Measurements from ENCODE around the gene SLC7A7.
"Not testable (repeated sequence)": the region's sequence is repeated elsewhere in the genome, so short reads cannot be mapped to it uniquely, and the experiment has no call there.

SLC7A7 gene

DNA sequence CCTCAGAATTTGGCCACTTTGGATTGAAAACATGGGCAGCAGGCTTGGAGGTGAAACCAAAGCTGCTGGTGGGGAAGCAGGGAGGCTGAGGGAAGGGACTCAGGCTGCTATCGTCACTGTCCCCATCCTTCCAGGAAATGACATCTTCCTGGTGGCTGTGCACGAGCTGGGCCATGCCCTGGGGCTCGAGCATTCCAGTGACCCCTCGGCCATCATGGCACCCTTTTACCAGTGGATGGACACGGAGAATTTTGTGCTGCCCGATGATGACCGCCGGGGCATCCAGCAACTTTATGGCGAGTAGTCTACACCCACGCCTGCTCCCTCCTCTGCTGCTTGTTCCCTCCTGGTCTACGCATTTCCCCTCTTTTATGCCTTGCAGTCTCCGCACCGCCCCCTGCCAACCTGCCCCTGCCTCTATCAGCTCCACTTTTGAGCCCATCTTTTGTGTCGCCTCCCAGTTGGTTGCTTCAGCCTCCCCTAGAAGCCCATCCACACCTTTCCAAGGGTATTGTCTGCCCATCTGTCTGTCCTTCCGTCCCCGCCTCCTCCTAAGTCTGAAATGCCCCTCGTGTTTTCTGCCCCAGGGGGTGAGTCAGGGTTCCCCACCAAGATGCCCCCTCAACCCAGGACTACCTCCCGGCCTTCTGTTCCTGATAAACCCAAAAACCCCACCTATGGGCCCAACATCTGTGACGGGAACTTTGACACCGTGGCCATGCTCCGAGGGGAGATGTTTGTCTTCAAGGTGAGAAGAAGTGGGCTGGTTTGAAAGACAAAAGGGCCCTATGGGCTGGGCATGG lies 28.1 kb upstream of the SLC7A7 start:
- DNase-seq (ENCODE audit: low read depth), result no peak

GRCh38 chr14:22842211-22843122 lies 27.2 kb upstream of the SLC7A7 start:
- no peak for DNase-seq (ENCODE audit: low read depth)

GRCh38 chr14:22841769-22842168 lies 26.5 kb upstream of the SLC7A7 start:
- DNase-seq (ENCODE audit: low read depth), result no peak

GRCh38 chr14:22841311-22841710 lies 26.1 kb upstream of the SLC7A7 start:
- no peak for DNase-seq (ENCODE audit: low read depth)

- peak; percentile 75 for DNase-seq (ENCODE audit: low read depth)
Measured at GRCh38 chr14:22839159-22839779, 24.0 kb upstream of the SLC7A7 start.

DNA sequence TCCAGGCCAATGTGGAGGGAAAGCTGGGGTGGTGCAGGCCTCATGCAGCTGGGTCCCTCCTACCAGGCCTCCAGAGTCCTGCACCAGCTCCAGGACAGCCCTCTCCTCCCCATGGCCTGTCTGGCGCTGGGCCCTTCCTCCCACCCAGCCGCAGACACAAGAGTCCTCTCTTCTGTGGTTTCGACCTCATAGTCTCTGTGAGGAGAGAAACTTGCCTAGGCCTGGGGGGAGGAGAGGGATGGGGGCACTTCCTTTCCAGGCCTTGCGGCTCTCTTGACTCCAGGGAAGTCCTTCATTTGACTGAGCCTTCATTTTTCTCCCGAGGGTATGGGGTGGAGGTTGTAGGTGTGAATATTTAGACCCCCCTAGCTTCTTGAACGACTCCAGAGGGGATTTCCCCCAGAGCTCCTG lies 23.4 kb upstream of the SLC7A7 start:
- peak; percentile 83 for DNase-seq (ENCODE audit: low read depth)

DNA sequence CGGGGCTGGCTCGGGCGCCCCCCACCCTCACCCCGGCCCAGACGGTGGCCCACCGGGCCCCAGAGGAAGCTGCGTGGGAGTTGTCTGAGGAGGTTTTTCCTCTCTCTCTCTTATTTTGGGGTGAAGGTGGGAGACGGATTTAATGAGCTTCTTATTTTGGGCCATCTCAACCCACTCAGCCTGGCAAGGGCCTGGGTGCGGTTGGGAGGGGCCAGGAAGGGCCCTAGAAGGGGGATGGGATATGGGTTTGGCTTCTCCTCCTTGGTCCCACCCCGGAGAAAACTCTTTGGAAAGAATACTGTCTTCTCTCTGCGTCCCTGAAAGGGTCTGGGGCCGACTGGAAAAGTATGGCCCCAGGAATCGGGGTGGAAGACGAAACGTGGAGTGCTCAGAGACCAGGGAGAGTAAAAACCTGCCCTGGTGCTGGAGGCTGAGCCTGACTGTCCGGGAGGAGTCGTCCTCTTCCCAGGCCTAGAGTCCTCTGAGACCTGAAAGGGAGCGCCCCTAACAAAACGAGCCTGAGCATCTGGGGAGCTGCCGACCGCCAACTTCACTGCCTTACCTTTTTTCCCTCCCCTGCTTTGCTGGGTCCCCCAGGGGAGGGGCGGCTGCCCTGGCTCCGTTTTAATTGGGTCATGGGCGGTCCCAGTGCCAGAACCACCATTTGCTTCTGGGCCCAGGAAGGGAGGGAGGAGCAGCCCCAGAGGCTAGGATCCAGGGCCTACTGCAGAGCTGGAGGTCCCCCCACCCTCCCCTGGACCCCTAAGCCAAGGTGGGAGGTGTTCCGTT lies 22.7 kb upstream of the SLC7A7 start:
- peak; percentile 50 for DNase-seq (ENCODE audit: low read depth)

GRCh38 chr14:22837114-22837749 lies 22.0 kb upstream of the SLC7A7 start:
- DNase-seq (ENCODE audit: low read depth), result peak; percentile 74

DNA sequence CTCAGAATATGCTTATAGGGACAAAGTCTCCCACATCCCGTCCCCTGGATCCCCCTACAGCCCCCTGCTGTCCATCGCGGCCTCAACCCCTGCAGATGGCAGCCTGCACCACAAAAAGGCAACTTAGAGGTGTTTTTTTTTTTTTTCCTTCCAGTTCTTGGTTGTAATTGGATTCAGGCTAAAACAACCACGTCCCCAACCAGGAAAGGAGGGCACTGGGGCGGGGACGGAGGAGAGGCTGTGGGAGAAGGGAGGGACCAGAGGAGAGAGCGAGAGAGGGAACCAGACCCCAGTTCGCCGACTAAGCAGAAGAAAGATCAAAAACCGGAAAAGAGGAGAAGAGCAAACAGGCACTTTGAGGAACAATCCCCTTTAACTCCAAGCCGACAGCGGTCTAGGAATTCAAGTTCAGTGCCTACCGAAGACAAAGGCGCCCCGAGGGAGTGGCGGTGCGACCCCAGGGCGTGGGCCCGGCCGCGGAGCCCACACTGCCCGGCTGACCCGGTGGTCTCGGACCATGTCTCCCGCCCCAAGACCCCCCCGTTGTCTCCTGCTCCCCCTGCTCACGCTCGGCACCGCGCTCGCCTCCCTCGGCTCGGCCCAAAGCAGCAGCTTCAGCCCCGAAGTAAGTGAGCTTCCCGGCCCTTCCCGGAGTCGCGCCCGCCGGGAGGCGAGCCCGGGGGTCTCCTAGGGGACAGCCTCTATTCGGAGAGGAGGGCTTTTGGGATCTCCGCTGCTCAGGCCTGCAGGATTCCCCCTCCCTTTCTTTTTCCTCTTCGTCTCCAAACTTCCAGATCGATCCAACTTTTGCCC lies 21.3 kb upstream of the SLC7A7 start, which contains the start of gene MMP14:
Gene MMP14, plus strand, starts transcription at position 285 of the 813 bp plus-strand sequence. Its CDS starts 233 bp downstream, at position 518.
- DNase-seq (ENCODE audit: low read depth), result peak; percentile 89

GRCh38 chr14:22835505-22835904 lies 20.3 kb upstream of the SLC7A7 start:
- no peak for DNase-seq (ENCODE audit: low read depth)

GRCh38 chr14:22830443-22831010 lies 15.3 kb upstream of the SLC7A7 start:
- DNase-seq (ENCODE audit: low read depth), result no peak

- DNase-seq (ENCODE audit: low read depth), result peak; percentile 88
Measured at GRCh38 chr14:22829661-22830442, 14.6 kb upstream of the SLC7A7 start, which contains the start of gene MRPL52. Gene MRPL52, plus strand, starts transcription at chr14:22829887. Its CDS starts 26 bp downstream, at chr14:22829913.

DNA sequence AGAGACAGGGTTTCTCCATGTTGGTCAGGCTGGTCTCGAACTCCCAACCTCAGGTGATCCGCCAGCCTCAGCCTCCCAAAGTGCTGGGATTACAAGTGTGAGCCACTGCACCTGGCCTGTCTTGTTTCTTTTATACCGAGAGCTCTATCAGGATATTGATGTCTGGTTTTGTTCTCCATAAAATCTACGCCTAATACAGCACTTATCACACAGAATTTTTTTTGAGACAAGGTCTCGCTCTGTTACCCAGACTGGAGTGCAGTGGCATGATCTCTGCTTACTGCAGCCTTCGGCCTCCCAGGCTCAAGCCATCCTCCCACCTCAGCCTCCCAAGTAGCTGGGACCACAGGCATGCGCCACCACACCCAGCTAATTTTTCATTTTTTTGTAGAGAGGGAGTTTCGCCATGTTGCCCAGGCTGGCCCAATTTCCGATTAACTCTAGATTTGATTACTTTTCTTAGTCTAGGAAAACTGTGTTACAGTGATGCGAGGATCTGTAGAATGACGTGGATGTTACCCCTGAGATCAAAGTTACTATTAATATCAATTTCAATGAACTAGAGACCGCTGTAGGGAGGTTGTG lies 13.9 kb upstream of the SLC7A7 start:
- not testable (repeated sequence) for DNase-seq (ENCODE audit: low read depth)

- peak; percentile 99 for DNase-seq (ENCODE audit: low read depth)
Measured at GRCh38 chr14:22824711-22825359, 9.6 kb upstream of the SLC7A7 start.

DNA sequence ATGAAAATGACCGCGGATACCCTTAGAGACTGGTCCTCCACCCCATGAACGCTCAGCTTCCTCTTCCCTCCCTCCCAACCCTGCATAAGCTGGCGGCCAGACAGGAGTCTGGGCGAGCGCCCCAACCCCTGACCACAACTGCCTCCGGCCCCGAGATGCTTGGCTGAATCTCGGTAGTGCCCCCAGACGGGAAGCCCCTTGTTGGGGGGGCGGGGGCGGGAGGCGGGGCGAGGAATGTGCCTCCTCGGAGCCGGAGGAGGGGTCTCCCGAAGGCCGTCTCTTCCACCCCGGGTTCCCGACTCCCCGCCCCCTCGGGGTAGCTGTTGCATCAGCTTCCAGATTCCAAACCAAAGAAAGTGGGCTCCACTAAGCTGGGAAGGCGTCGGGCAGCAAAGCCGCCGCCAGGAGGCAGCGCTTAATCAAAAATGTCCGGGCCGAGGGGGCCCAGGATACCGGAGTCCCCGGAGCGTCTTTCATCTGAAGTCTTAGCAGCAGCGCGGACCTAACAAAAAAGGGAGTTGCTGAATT lies 7.4 kb upstream of the SLC7A7 start:
- DNase-seq (ENCODE audit: low read depth), result peak; percentile 90

DNA sequence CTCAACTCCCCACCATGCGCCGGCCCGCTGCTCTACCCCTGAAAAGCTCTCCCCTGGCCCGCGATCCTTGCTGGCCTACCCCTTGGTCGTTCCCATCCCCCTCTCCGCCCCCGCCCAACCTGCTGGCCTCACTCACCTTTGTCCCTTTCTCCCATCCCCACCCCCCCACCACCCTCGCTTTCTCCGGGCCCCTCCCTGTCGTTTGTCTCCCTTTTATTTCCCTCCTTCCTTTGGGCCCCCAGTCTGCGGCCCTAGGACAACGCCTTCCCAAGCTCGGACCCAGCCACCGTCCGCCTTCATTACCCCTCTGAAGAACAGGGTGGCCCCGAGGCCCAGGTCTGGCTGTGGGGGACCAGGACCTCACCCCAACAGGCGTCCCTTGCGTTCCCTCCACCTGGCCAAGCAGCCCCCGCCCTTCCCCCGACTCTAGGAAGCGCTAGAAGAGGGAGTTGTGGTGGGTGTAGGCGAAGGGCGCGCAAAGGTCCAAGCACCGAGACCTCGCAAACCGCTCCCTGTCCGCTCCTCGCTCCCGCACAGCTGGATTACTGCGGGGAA lies 6.9 kb upstream of the SLC7A7 start:
- no peak for DNase-seq (ENCODE audit: low read depth)
